Activated CD8-positive, alpha-beta memory T cell treated with anti-CD3 and anti-CD28 coated beads, Interleukin-2, amount 10 ng/mL, durations not matched to agents 7 days and 5 days (primary cell): Measurements from ENCODE around the gene ST6GALNAC3. TPM values are rescaled to one million over a fixed set of nuclear protein-coding genes. Genes with fewer than 3 reads are reported as not detected.
"Not testable (repeated sequence)": the region's sequence is repeated elsewhere in the genome, so short reads cannot be mapped to it uniquely, and the experiment has no call there.

Experiments
- ATAC-seq: fragments of 150-1000 bp; cut with Tn5 transposase; one replicate; pipeline ENCODE4 v1.10.0; 2021; ENCODE audit warnings: moderate library complexity
- CTCF ChIA-PET: fragments of 350-600 bp; sonication (Branson Sonifier 250); formaldehyde crosslinking; loops from one replicate; lab custom pipeline; 2021; ENCODE audit warnings: antibody characterized with exemption; lab: Charles Lee
- DNase-seq: peaks from one replicate; pipeline ENCODE4 v3.0.0-alpha.2; 2020
- H3K27ac Mint-ChIP-seq: one replicate; pipeline ENCODE4 v1.8.0; 2021; ENCODE audit warnings: mild to moderate bottlenecking, mixed read lengths
- H3K27me3 Mint-ChIP-seq: one replicate; pipeline ENCODE4 v1.8.0; 2021; ENCODE audit warnings: mixed read lengths
- H3K36me3 Mint-ChIP-seq: one replicate; pipeline ENCODE4 v1.8.0; 2021; ENCODE audit warnings: mild to moderate bottlenecking, mixed read lengths
- H3K4me1 Mint-ChIP-seq: one replicate; pipeline ENCODE4 v1.8.0; 2021; ENCODE audit warnings: mixed read lengths
- H3K4me3 Mint-ChIP-seq: one replicate; pipeline ENCODE4 v1.8.0; 2021; ENCODE audit warnings: mild to moderate bottlenecking, moderate library complexity, mixed read lengths
- H3K9me3 Mint-ChIP-seq: one replicate; pipeline ENCODE4 v1.8.0; 2022; ENCODE audit warnings: low read depth, mixed read lengths
- total RNA-seq, 2 experiments: library from RNA; stranded (reverse); gene quantifications; one replicate each; pipeline ENCODE4 v1.2.3, GENCODE V29; 2021

ST6GALNAC3 gene
- total RNA-seq, 2 experiments from 2014 or later, result 0.26 to 0.88 TPM

GRCh38 chr1:76240316-76240715 lies 165.8 kb downstream of the ST6GALNAC3 start:
- Mint-ChIP-seq H3K27me3 (no peaks in the 10 kb centered on the region), H3K9me3 (no peaks in the 10 kb centered on the region), H3K27ac (no peak overlapping the region), H3K4me1 (no peaks in the 10 kb centered on the region), H3K4me3 (no peak overlapping the region), H3K36me3 (no peaks in the 10 kb centered on the region)
- ATAC-seq (no peak), DNase-seq (no peak)
- CTCF ChIA-PET, result no interaction called here

- DNase-seq, H3K27ac Mint-ChIP-seq, H3K4me3 Mint-ChIP-seq, ATAC-seq, H3K4me1 Mint-ChIP-seq, CTCF ChIA-PET, H3K9me3 Mint-ChIP-seq, H3K36me3 Mint-ChIP-seq, H3K27me3 Mint-ChIP-seq: not testable (repeated sequence)
Measured at GRCh38 chr1:76242587-76242986, 168.0 kb downstream of the ST6GALNAC3 start.

- H3K36me3 Mint-ChIP-seq, result no peaks in the 10 kb centered on the region
- ATAC-seq (no peak), DNase-seq (no peak)
- H3K9me3 Mint-ChIP-seq, result no peaks in the 10 kb centered on the region
- no peak overlapping the region for H3K4me3 Mint-ChIP-seq
- CTCF ChIA-PET, result no interaction called here
- no peaks in the 10 kb centered on the region for H3K27me3 Mint-ChIP-seq
- no peaks in the 10 kb centered on the region for H3K4me1 Mint-ChIP-seq
- H3K27ac Mint-ChIP-seq, result no peak overlapping the region
Measured at GRCh38 chr1:76247261-76247852, 172.8 kb downstream of the ST6GALNAC3 start.

DNA sequence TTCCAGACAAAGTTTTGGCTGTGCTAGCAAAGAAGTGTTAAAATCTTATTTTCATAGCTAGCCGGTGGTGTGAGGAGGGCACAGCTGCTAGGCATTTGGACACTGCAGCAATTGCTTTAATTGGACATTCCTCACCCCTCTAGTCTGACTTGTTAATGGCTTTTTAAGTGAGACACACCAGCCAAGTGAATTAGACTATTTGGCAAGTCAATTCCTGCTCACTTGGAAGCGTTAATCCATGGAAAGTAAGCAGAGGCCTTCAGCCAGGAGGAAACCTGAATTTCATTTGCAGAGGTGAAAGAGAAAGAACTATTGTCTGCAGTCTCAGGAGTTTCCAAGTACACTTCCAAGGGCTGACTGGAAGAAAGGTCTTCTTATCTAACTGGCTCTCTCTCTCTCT lies 175.7 kb downstream of the ST6GALNAC3 start:
- DNase-seq (no peak), ATAC-seq (no peak)
- Mint-ChIP-seq H3K27ac (no peak overlapping the region), H3K4me1 (no peaks in the 10 kb centered on the region), H3K27me3 (no peaks in the 10 kb centered on the region), H3K36me3 (no peaks in the 10 kb centered on the region), H3K9me3 (no peaks in the 10 kb centered on the region), H3K4me3 (no peak overlapping the region)
- CTCF ChIA-PET, result no interaction called here

GRCh38 chr1:76252431-76252830 lies 177.9 kb downstream of the ST6GALNAC3 start:
- Mint-ChIP-seq H3K4me1 (peaks cover 9% of the 10 kb centered on the region), H3K27me3 (no peaks in the 10 kb centered on the region), H3K4me3 (no peak overlapping the region), H3K27ac (no peak overlapping the region), H3K36me3 (no peaks in the 10 kb centered on the region), H3K9me3 (no peaks in the 10 kb centered on the region)
- no peak for DNase-seq
- CTCF ChIA-PET, result no interaction called here
- no peak for ATAC-seq

DNA sequence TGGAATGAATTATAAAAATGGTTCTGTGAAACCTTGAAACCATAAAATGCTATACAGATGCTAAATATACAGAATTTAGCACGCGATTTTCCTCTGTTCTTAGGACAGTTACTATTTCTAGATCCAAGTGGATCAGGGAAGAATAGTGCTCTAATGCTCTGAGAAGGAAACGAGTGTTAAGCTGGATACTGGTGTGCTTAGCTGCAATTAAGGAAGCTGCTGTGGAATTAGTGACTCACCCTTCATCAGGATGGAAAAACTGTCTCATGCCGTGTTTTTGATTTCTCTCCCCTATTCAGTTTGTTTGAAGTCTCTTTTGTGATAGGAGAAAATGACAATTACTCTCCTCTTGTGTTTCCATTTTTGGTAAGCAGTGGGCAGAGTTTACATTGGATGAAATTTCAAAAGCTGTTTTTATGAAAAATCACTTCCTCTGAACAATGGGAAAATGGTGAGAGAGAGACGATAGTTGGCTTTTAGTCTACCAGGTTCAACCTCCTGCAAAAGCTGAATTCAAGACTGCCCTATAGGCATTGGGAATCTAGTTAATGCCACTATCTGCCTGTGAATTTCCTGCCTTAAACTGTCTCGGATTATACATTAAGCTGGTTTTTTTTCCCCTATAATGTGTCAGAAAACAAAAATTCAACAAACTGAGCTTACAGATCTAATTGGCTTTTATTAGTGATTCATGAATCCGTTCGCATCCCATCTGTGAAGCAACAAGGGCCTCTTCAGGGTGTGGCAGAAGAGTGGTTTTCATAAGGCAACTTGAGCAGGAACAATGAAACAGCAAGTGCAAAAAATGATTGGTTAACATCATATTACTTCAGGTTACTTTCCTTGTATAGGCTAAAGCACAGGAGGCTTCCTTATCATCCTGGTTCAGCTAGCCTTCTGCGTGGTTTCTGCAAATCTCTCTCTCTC lies 179.8 kb downstream of the ST6GALNAC3 start:
- CTCF ChIA-PET, result no interaction called here
- H3K27me3 Mint-ChIP-seq, result no peaks in the 10 kb centered on the region

DNA sequence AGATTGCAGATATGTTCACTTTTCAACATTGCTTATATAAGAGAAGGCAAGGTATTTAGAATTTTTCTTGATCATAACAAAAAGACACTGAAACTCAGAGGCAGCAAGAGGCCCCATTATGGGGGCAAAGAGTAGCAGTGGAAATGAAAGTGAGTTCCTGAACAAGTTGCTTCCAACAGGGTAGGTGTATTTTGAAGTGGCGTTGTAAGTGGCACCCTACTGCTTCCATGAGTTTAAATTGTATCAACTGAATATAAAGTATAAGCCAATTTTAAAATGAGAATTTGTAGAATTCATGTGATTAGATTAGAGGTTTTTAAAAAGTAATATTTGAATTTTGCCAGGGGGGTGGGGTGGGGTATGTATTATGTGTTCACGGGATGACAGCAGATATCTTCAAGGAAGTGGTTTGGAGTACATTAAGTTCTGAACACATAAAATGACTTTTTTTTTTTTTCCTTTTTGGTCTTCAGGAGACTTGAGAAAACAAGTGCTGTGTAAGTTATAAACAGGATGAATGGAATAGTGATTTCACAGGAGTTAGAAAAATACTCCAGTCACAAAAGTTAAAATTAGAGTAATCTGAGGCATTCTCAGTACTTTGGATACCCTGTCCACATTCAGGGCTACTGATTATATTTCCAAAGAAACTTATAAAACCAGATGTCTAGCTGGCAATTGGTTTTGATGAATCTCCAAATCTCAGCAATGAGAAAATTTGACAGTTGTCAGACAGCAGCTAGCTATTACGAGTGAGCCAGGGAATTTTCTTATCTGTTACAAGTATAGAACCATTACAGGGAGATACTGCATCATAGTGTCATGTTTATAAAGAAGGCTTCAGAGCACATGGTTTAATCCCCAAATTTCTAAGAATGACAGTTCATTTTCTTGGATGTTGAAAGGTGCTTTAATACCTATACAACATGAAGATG lies 182.0 kb downstream of the ST6GALNAC3 start:
- Mint-ChIP-seq H3K27ac (peak overlapping the region; percentile 6), H3K36me3 (no peaks in the 10 kb centered on the region), H3K4me1 (peaks cover 21% of the 10 kb centered on the region), H3K27me3 (no peaks in the 10 kb centered on the region), H3K4me3 (no peak overlapping the region), H3K9me3 (no peaks in the 10 kb centered on the region)
- CTCF ChIA-PET, result no interaction called here
- ATAC-seq (peak; percentile 33), DNase-seq (no peak)

More for the DNA sequence above, 179.8 kb downstream of the ST6GALNAC3 start:
- Mint-ChIP-seq H3K36me3 (no peaks in the 10 kb centered on the region), H3K27ac (no peak overlapping the region), H3K9me3 (no peaks in the 10 kb centered on the region), H3K4me1 (peaks cover 11% of the 10 kb centered on the region), H3K4me3 (no peak overlapping the region)
- DNase-seq (no peak), ATAC-seq (no peak)

GRCh38 chr1:76257823-76258222 lies 183.3 kb downstream of the ST6GALNAC3 start:
- CTCF ChIA-PET, result no interaction called here
- no peaks in the 10 kb centered on the region for H3K36me3 Mint-ChIP-seq
- H3K4me3 Mint-ChIP-seq, result no peak overlapping the region
- no peak for ATAC-seq
- no peak for DNase-seq
- H3K9me3 Mint-ChIP-seq, result no peaks in the 10 kb centered on the region
- H3K27me3 Mint-ChIP-seq, result no peaks in the 10 kb centered on the region
- H3K27ac Mint-ChIP-seq, result no peak overlapping the region
- peaks cover 21% of the 10 kb centered on the region for H3K4me1 Mint-ChIP-seq

- no peak for DNase-seq
- Mint-ChIP-seq H3K9me3 (no peaks in the 10 kb centered on the region), H3K4me3 (no peak overlapping the region), H3K36me3 (no peaks in the 10 kb centered on the region), H3K27ac (no peak overlapping the region), H3K4me1 (peaks cover 21% of the 10 kb centered on the region), H3K27me3 (no peaks in the 10 kb centered on the region)
- no peak for ATAC-seq
- CTCF ChIA-PET, result no interaction called here
Measured at GRCh38 chr1:76259270-76259669, 184.7 kb downstream of the ST6GALNAC3 start.

- no peaks in the 10 kb centered on the region for H3K9me3 Mint-ChIP-seq
- ATAC-seq (peak; percentile 33), DNase-seq (no peak)
- no peaks in the 10 kb centered on the region for H3K36me3 Mint-ChIP-seq
- CTCF ChIA-PET, result no interaction called here
- H3K4me3 Mint-ChIP-seq, result no peak overlapping the region
- H3K4me1 Mint-ChIP-seq, result peaks cover 21% of the 10 kb centered on the region
- H3K27me3 Mint-ChIP-seq, result no peaks in the 10 kb centered on the region
- no peak overlapping the region for H3K27ac Mint-ChIP-seq
Measured at GRCh38 chr1:76260279-76260678, 185.7 kb downstream of the ST6GALNAC3 start.

- no peak for DNase-seq
- Mint-ChIP-seq H3K36me3 (no peaks in the 10 kb centered on the region), H3K9me3 (no peaks in the 10 kb centered on the region), H3K27me3 (no peaks in the 10 kb centered on the region), H3K4me3 (no peak overlapping the region), H3K4me1 (peaks cover 17% of the 10 kb centered on the region), H3K27ac (no peak overlapping the region)
- CTCF ChIA-PET, result interaction anchor here (1.7 kb wide), 1 partner anchor 108 kb away, joined by 5 read pairs; no protein-coding TSS in a partner anchor
- ATAC-seq, result no peak
Measured at GRCh38 chr1:76262601-76263000, 188.1 kb downstream of the ST6GALNAC3 start.

DNA sequence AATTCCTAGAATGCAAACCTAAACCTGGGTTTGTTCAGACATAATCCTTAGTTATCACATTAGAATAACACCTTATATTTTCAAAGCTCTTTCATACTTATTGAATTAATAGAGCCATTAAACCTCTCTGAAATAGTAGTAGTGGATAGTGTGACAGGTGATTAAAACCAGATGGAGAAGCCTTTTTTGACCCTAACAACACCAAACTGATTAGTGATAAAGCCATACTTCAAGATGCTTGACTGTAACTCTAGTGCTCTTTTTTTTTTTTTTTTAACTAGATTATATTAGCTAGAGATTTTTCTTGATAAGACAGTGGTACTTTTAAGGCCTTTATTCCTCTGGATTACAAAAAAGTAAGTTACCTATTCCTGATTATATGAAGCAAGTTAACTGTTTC lies 190.1 kb downstream of the ST6GALNAC3 start:
- CTCF ChIA-PET, result no interaction called here
- Mint-ChIP-seq H3K27ac (no peak overlapping the region), H3K4me3 (no peak overlapping the region), H3K9me3 (no peaks in the 10 kb centered on the region), H3K4me1 (peaks cover 36% of the 10 kb centered on the region), H3K27me3 (no peaks in the 10 kb centered on the region), H3K36me3 (no peaks in the 10 kb centered on the region)
- DNase-seq, result no peak
- no peak for ATAC-seq

DNA sequence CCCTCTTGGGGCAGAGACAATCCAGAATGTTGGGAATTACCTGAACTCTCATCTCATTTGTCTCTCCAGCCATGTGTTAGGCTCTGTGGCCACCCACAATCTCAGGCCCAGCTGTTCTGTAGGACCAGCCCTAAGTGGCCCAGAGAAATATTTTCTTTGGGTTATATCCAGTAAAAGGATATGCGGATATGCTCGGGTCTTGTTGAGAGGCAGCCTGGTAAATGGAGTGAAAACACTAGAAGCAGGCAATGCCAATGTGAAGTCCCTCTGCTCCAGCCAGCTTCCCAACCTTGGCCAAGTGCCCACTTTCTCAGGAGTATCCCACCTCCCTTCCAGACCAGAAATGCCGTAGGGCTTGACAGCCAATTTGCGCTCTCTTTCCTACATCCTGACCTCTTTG lies 192.2 kb downstream of the ST6GALNAC3 start:
- CTCF ChIA-PET, result no interaction called here
- Mint-ChIP-seq H3K4me1 (peaks cover 45% of the 10 kb centered on the region), H3K27me3 (peaks cover 6% of the 10 kb centered on the region), H3K4me3 (no peak overlapping the region), H3K9me3 (no peaks in the 10 kb centered on the region), H3K36me3 (no peaks in the 10 kb centered on the region), H3K27ac (no peak overlapping the region)
- DNase-seq, result no peak
- ATAC-seq, result no peak
